GM18498 (cell line): Measurements from ENCODE around the gene GSG1L.

Experiments used
- ATAC-seq: cut with Tn5 transposase; IDR thresholded peaks from one replicate; pipeline ENCODE4 v1.9.1; 2021; ENCODE audit warnings: mild to moderate bottlenecking, moderate library complexity; ENCODE audit not compliant: unreplicated experiment

GSG1L gene

GRCh38 chr16:28029387-28030002 lies 34.0 kb downstream of the GSG1L start:
- no peak for ATAC-seq

GRCh38 chr16:28027055-28027454 lies 36.5 kb downstream of the GSG1L start:
- ATAC-seq = no peak

- ATAC-seq = no peak
Measured at GRCh38 chr16:28025631-28026030, 37.9 kb downstream of the GSG1L start.

- no peak for ATAC-seq
Measured at GRCh38 chr16:28019218-28019617, 44.3 kb downstream of the GSG1L start.

GRCh38 chr16:28014851-28015250 lies 48.7 kb downstream of the GSG1L start:
- ATAC-seq = no peak

GRCh38 chr16:28013878-28014277 lies 49.6 kb downstream of the GSG1L start:
- no peak for ATAC-seq

- no peak for ATAC-seq
Measured at GRCh38 chr16:28013392-28013791, 50.1 kb downstream of the GSG1L start.

GRCh38 chr16:28011971-28012445 lies 51.5 kb downstream of the GSG1L start:
- ATAC-seq = no peak

- ATAC-seq = no peak
Measured at GRCh38 chr16:28011223-28011622, 52.3 kb downstream of the GSG1L start.

GRCh38 chr16:28010671-28011070 lies 52.8 kb downstream of the GSG1L start:
- ATAC-seq = no peak

- no peak for ATAC-seq
Measured at GRCh38 chr16:28009586-28010373, 53.7 kb downstream of the GSG1L start.

- no peak for ATAC-seq
Measured at GRCh38 chr16:28003923-28004322, 59.6 kb downstream of the GSG1L start.

GRCh38 chr16:28003021-28003865 lies 60.3 kb downstream of the GSG1L start:
- ATAC-seq = no peak

- no peak for ATAC-seq
Measured at GRCh38 chr16:28001642-28002041, 61.9 kb downstream of the GSG1L start.

GRCh38 chr16:28001184-28001583 lies 62.3 kb downstream of the GSG1L start:
- no peak for ATAC-seq

GRCh38 chr16:28000314-28001169 lies 63.0 kb downstream of the GSG1L start:
- no peak for ATAC-seq

GRCh38 chr16:27999687-28000086 lies 63.8 kb downstream of the GSG1L start:
- ATAC-seq = no peak

GRCh38 chr16:27995378-27995777 lies 68.1 kb downstream of the GSG1L start:
- ATAC-seq = no peak

- no peak for ATAC-seq
Measured at GRCh38 chr16:27994686-27995085, 68.8 kb downstream of the GSG1L start.

GRCh38 chr16:27993587-27993986 lies 69.9 kb downstream of the GSG1L start:
- no peak for ATAC-seq

GRCh38 chr16:27991876-27992275 lies 71.6 kb downstream of the GSG1L start:
- no peak for ATAC-seq
